HepG2 (cell line): ENCODE results near the gene SLC16A3. TPM values are rescaled to one million over a fixed set of nuclear protein-coding genes. Genes with fewer than 3 reads are reported as not detected.
A peak's percentile ranks its signal among the peaks of the same experiment; 100 is the strongest.

Source experiments
- FOXM1 ChIP-seq: sonication (generic); formaldehyde crosslinking; IDR thresholded peaks from 2 replicates; pipeline ENCODE4 v1.5.0; 2020; ENCODE audit warnings: missing genetic modification reagents
- GLI4 ChIP-seq: sonication (generic); formaldehyde crosslinking; IDR thresholded peaks from 2 replicates; pipeline ENCODE4 v1.5.1; 2020; ENCODE audit warnings: missing genetic modification reagents, mild to moderate bottlenecking, moderate library complexity, borderline replicate concordance
- SYNCRIP ChIP-seq: fragments of 200-400 bp; formaldehyde crosslinking; IDR thresholded peaks from 2 replicates; pipeline ENCODE4 v1.6.1; 2018; ENCODE audit warnings: mild to moderate bottlenecking, low read depth, low read length; ENCODE audit not compliant: insufficient read depth
- TAF1 ChIP-seq: sonication (generic); formaldehyde crosslinking; IDR thresholded peaks from 2 replicates; pipeline ENCODE4 v1.4.0; 2020; ENCODE audit warnings: missing genetic modification reagents
- ZNF10 ChIP-seq: sonication (generic); formaldehyde crosslinking; IDR thresholded peaks from 2 replicates; pipeline ENCODE4 v1.4.0; 2020; ENCODE audit warnings: mild to moderate bottlenecking, low read depth, missing genetic modification reagents, borderline replicate concordance
- ZNF251 ChIP-seq: sonication (generic); formaldehyde crosslinking; IDR thresholded peaks from 2 replicates; pipeline ENCODE4 v1.9.0; 2021; ENCODE audit warnings: mild to moderate bottlenecking, missing genetic modification reagents
- ZNF329 ChIP-seq: sonication (generic); formaldehyde crosslinking; IDR thresholded peaks from 2 replicates; pipeline ENCODE4 v1.9.0; 2021; ENCODE audit warnings: low read depth, mild to moderate bottlenecking, missing genetic modification reagents
- polyA plus RNA-seq, 8 experiments: library from polyadenylated mRNA; depleted of rRNA in 3 of 8; stranded (reverse) in 7 of 8; unstranded in 1 of 8; fragments of >200 nt; fragmentation: Illumina TruSeq in 4 of 8; extraction: Trizol in 4 of 8; gene quantifications; 2 replicates each; pipeline versions ENCODE4 v1.2.1 to v1.2.3, GENCODE V29; 2011 to 2016; ENCODE audit warnings: low read depth in 4 of 8, missing spikeins in 1 of 8, mixed read lengths in 1 of 8; ENCODE audit not compliant: insufficient read depth in 1 of 8
- total RNA-seq, 5 experiments: library from RNA; depleted of rRNA; stranded (reverse); fragments of >200 nt; fragmentation: Illumina TruSeq; extraction: Trizol; gene quantifications; 2 replicates each; pipeline ENCODE4 v1.2.3, GENCODE V29; 2016; ENCODE audit warnings: low read depth in 1 of 5
- TF ChIP-seq, protein P1 (sequence below): sonication (generic); formaldehyde crosslinking; IDR thresholded peaks from 2 replicates; pipeline ENCODE4 v1.5.0; 2020; ENCODE audit warnings: mild to moderate bottlenecking, missing genetic modification reagents, borderline replicate concordance
- TF ChIP-seq, protein P2 (sequence below): sonication (generic); formaldehyde crosslinking; IDR thresholded peaks from 2 replicates; pipeline ENCODE4 v1.5.1; 2020; ENCODE audit warnings: mild to moderate bottlenecking, missing genetic modification reagents, moderate library complexity
- TF ChIP-seq, protein P3 (sequence below): sonication (generic); formaldehyde crosslinking; IDR thresholded peaks from 2 replicates; pipeline ENCODE4; 2020; ENCODE audit warnings: missing genetic modification reagents, mild to moderate bottlenecking, borderline replicate concordance
- TF ChIP-seq, protein P4 (sequence below): IDR thresholded peaks from 2 replicates; pipeline ENCODE4 v1.6.1; 2016; ENCODE audit warnings: low read depth, borderline replicate concordance

The SLC16A3 gene
- total and polyA plus RNA-seq, 2 of the 13 experiments (the other 11 are each of a cell fraction or from before 2014, with no cell fraction given): 242 to 349 TPM

GRCh38 chr17:82229698-82230608, 1.1 kb downstream of the SLC16A3 start (continued):
- TF ChIP-seq, protein P1, sequence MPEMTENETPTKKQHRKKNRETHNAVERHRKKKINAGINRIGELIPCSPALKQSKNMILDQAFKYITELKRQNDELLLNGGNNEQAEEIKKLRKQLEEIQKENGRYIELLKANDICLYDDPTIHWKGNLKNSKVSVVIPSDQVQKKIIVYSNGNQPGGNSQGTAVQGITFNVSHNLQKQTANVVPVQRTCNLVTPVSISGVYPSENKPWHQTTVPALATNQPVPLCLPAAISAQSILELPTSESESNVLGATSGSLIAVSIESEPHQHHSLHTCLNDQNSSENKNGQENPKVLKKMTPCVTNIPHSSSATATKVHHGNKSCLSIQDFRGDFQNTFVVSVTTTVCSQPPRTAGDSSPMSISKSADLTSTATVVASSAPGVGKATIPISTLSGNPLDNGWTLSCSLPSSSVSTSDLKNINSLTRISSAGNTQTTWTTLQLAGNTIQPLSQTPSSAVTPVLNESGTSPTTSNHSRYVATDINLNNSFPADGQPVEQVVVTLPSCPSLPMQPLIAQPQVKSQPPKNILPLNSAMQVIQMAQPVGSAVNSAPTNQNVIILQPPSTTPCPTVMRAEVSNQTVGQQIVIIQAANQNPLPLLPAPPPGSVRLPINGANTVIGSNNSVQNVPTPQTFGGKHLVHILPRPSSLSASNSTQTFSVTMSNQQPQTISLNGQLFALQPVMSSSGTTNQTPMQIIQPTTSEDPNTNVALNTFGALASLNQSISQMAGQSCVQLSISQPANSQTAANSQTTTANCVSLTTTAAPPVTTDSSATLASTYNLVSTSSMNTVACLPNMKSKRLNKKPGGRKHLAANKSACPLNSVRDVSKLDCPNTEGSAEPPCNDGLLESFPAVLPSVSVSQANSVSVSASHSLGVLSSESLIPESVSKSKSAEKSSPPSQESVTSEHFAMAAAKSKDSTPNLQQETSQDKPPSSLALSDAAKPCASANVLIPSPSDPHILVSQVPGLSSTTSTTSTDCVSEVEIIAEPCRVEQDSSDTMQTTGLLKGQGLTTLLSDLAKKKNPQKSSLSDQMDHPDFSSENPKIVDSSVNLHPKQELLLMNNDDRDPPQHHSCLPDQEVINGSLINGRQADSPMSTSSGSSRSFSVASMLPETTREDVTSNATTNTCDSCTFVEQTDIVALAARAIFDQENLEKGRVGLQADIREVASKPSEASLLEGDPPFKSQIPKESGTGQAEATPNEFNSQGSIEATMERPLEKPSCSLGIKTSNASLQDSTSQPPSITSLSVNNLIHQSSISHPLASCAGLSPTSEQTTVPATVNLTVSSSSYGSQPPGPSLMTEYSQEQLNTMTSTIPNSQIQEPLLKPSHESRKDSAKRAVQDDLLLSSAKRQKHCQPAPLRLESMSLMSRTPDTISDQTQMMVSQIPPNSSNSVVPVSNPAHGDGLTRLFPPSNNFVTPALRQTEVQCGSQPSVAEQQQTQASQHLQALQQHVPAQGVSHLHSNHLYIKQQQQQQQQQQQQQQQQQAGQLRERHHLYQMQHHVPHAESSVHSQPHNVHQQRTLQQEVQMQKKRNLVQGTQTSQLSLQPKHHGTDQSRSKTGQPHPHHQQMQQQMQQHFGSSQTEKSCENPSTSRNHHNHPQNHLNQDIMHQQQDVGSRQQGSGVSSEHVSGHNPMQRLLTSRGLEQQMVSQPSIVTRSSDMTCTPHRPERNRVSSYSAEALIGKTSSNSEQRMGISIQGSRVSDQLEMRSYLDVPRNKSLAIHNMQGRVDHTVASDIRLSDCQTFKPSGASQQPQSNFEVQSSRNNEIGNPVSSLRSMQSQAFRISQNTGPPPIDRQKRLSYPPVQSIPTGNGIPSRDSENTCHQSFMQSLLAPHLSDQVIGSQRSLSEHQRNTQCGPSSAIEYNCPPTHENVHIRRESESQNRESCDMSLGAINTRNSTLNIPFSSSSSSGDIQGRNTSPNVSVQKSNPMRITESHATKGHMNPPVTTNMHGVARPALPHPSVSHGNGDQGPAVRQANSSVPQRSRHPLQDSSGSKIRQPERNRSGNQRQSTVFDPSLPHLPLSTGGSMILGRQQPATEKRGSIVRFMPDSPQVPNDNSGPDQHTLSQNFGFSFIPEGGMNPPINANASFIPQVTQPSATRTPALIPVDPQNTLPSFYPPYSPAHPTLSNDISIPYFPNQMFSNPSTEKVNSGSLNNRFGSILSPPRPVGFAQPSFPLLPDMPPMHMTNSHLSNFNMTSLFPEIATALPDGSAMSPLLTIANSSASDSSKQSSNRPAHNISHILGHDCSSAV (CRISPR knock-in tag): no peak
- TF ChIP-seq FOXM1 (CRISPR knock-in tag) (no peak), TAF1 (CRISPR knock-in tag) (peak; percentile 40; the same call in 1 of the 2 replicates), GLI4 (CRISPR knock-in tag) (peak; percentile 88; the same call in 1 of the 2 replicates), ZNF329 (peak; percentile 56; the same call in 1 of the 2 replicates), ZNF251 (CRISPR knock-in tag) (0 out of 2 replicates have a peak, but pooled peaks have one; percentile 7), SYNCRIP (no peak), ZNF10 (CRISPR knock-in tag) (no peak)
- TF ChIP-seq, protein P2, sequence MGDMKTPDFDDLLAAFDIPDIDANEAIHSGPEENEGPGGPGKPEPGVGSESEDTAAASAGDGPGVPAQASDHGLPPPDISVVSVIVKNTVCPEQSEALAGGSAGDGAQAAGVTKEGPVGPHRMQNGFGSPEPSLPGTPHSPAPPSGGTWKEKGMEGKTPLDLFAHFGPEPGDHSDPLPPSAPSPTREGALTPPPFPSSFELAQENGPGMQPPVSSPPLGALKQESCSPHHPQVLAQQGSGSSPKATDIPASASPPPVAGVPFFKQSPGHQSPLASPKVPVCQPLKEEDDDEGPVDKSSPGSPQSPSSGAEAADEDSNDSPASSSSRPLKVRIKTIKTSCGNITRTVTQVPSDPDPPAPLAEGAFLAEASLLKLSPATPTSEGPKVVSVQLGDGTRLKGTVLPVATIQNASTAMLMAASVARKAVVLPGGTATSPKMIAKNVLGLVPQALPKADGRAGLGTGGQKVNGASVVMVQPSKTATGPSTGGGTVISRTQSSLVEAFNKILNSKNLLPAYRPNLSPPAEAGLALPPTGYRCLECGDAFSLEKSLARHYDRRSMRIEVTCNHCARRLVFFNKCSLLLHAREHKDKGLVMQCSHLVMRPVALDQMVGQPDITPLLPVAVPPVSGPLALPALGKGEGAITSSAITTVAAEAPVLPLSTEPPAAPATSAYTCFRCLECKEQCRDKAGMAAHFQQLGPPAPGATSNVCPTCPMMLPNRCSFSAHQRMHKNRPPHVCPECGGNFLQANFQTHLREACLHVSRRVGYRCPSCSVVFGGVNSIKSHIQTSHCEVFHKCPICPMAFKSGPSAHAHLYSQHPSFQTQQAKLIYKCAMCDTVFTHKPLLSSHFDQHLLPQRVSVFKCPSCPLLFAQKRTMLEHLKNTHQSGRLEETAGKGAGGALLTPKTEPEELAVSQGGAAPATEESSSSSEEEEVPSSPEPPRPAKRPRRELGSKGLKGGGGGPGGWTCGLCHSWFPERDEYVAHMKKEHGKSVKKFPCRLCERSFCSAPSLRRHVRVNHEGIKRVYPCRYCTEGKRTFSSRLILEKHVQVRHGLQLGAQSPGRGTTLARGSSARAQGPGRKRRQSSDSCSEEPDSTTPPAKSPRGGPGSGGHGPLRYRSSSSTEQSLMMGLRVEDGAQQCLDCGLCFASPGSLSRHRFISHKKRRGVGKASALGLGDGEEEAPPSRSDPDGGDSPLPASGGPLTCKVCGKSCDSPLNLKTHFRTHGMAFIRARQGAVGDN: peak; percentile 93
- TF ChIP-seq, protein P3, sequence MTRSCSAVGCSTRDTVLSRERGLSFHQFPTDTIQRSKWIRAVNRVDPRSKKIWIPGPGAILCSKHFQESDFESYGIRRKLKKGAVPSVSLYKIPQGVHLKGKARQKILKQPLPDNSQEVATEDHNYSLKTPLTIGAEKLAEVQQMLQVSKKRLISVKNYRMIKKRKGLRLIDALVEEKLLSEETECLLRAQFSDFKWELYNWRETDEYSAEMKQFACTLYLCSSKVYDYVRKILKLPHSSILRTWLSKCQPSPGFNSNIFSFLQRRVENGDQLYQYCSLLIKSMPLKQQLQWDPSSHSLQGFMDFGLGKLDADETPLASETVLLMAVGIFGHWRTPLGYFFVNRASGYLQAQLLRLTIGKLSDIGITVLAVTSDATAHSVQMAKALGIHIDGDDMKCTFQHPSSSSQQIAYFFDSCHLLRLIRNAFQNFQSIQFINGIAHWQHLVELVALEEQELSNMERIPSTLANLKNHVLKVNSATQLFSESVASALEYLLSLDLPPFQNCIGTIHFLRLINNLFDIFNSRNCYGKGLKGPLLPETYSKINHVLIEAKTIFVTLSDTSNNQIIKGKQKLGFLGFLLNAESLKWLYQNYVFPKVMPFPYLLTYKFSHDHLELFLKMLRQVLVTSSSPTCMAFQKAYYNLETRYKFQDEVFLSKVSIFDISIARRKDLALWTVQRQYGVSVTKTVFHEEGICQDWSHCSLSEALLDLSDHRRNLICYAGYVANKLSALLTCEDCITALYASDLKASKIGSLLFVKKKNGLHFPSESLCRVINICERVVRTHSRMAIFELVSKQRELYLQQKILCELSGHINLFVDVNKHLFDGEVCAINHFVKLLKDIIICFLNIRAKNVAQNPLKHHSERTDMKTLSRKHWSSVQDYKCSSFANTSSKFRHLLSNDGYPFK (CRISPR knock-in tag): no peak
- TF ChIP-seq, protein P4, sequence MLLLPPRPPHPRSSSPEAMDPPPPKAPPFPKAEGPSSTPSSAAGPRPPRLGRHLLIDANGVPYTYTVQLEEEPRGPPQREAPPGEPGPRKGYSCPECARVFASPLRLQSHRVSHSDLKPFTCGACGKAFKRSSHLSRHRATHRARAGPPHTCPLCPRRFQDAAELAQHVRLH: no peak
